GM12878 (cell line): ENCODE results near the gene NOVA1. TPM values are rescaled to one million over a fixed set of nuclear protein-coding genes. Genes with fewer than 3 reads are reported as not detected.

Source experiments
- ATAC-seq: fragments of 200-7000 bp; cut with Tn5 transposase; 3 replicates; pipeline ENCODE4 v1.9.1; 2020; ENCODE audit warnings: mild to moderate bottlenecking, moderate library complexity
- BruUV-seq: library from RNA; stranded (reverse); fragments of 400-500 nt; replicated peaks from 2 replicates; lab custom pipeline; 2021; lab: Mats Ljungman, UMichigan
- CTCF ChIA-PET: fragments of 300-600 bp; sonication (Branson Sonifier 250); formaldehyde crosslinking; extraction: SDS; loops from one replicate; lab custom pipeline; 2021; ENCODE audit warnings: inconsistent platforms; lab: Yijun Ruan, JAX
- POLR2A ChIA-PET: fragments of 350-600 bp; formaldehyde crosslinking; extraction: SDS; loops from one replicate; lab custom pipeline; 2021; ENCODE audit warnings: inconsistent platforms; lab: Charles Lee
- RAD21 ChIA-PET: fragments of 300-600 bp; sonication (Branson Sonifier 250); formaldehyde crosslinking; loops from one replicate; lab custom pipeline; 2023; ENCODE audit warnings: antibody characterized with exemption; ENCODE audit not compliant: unreplicated experiment; lab: Charles Lee
- SMC1A ChIA-PET: fragments of 300-600 bp; sonication (Branson Sonifier 250); formaldehyde crosslinking; loops from one replicate; lab custom pipeline; 2023; ENCODE audit not compliant: unreplicated experiment, uncharacterized antibody; lab: Charles Lee
- DNase-seq: peaks from one replicate; pipeline ENCODE4 v3.0.0-alpha.2; 2011; ENCODE audit warnings: low read depth, low spot score
- FAIRE-seq: peaks from 3 replicates; lab custom pipeline; 2011; peaks lifted over from hg19 to GRCh38; lab: Jason Lieb, UNC
- H2AFZ ChIP-seq: 2 replicates; pipeline ENCODE4 v1.6.0; 2011; ENCODE audit warnings: low read depth, low read length, control low read depth; ENCODE audit not compliant: control insufficient read depth
- H3K27ac ChIP-seq: 2 replicates; pipeline ENCODE4 v1.5.1; 2011; ENCODE audit warnings: control low read depth; ENCODE audit not compliant: control insufficient read depth, insufficient read depth
- H3K27me3 ChIP-seq, 2 experiments: replicated peaks in 1 of 2; 2 replicates each; pipeline versions ENCODE4 v1.6.0 to v1.6.1; 2011; ENCODE audit warnings: low read length in 1 of 2; ENCODE audit not compliant: control insufficient read depth in 2 of 2, insufficient read depth in 2 of 2
- H3K36me3 ChIP-seq, 2 experiments: 2 replicates each; pipeline ENCODE4 v1.5.1; 2011; ENCODE audit warnings: low read length in 1 of 2; ENCODE audit not compliant: control insufficient read depth in 2 of 2, insufficient read depth in 2 of 2
- H3K4me1 ChIP-seq: 2 replicates; pipeline ENCODE4 v1.6.1; 2011; ENCODE audit warnings: mild to moderate bottlenecking, low read length, moderate library complexity, mixed read lengths; ENCODE audit not compliant: control insufficient read depth, insufficient read depth
- H3K4me2 ChIP-seq: 2 replicates; pipeline ENCODE4 v1.6.0; 2011; ENCODE audit warnings: control low read depth; ENCODE audit not compliant: control insufficient read depth, insufficient read depth
- H3K4me3 ChIP-seq: fragments of 200-600 bp; sonication (generic); 2 replicates; pipeline ENCODE4 v1.5.1; 2016
- H3K79me2 ChIP-seq: 2 replicates; pipeline ENCODE4 v1.6.0; 2011; ENCODE audit warnings: low read length; ENCODE audit not compliant: control insufficient read depth, insufficient read depth
- H3K9ac ChIP-seq: 2 replicates; pipeline ENCODE4 v1.8.0; 2011; ENCODE audit warnings: low read length, control low read depth, mixed read lengths; ENCODE audit not compliant: control insufficient read depth, insufficient read depth
- H3K9me3 ChIP-seq: replicated peaks from 3 replicates; pipeline ENCODE4 v1.5.1; 2011; ENCODE audit warnings: mild to moderate bottlenecking, low read length; ENCODE audit not compliant: control insufficient read depth, insufficient read depth
- H4K20me1 ChIP-seq: 2 replicates; pipeline ENCODE4 v1.6.0; 2011; ENCODE audit not compliant: control insufficient read depth, insufficient read depth
- BMI1 ChIP-seq: fragments of 450-650 bp; IDR thresholded peaks from 2 replicates; pipeline ENCODE4 v1.6.1; 2016; ENCODE audit warnings: mild to moderate bottlenecking, moderate library complexity, borderline replicate concordance
- CBX3 ChIP-seq: fragments of 200-600 bp; sonication (generic); IDR thresholded peaks from 2 replicates; pipeline ENCODE4 v1.6.1; 2016; ENCODE audit warnings: low read depth, borderline replicate concordance
- CEBPB ChIP-seq, 2 experiments: fragments of 150-350 bp in 1 of 2; IDR thresholded peaks; 2 replicates each; pipeline ENCODE4 v1.6.1; 2012 to 2014; ENCODE audit warnings: low read depth in 2 of 2, low read length in 2 of 2, borderline replicate concordance in 1 of 2, inconsistent platforms in 1 of 2
- ELK1 ChIP-seq: IDR thresholded peaks from 2 replicates; pipeline ENCODE4 v1.6.1; 2012; ENCODE audit warnings: low read depth, low read length, improper control_type of control experiment
- HSF1 ChIP-seq: fragments of 150-350 bp; IDR thresholded peaks from 2 replicates; pipeline ENCODE4 v1.6.1; 2014; ENCODE audit warnings: mild to moderate bottlenecking, low read depth, low read length
- IKZF1 ChIP-seq: fragments of 450-650 bp; conservative IDR thresholded peaks from 2 replicates; pipeline ENCODE4 v1.6.1; 2017; ENCODE audit warnings: antibody characterized with exemption, mild to moderate bottlenecking
- MTA2 ChIP-seq: fragments of 450-650 bp; IDR thresholded peaks from 2 replicates; pipeline ENCODE4 v1.6.1; 2016; ENCODE audit warnings: low read depth, mild to moderate bottlenecking, moderate library complexity
- MXI1 ChIP-seq: fragments of 150-350 bp; IDR thresholded peaks from 2 replicates; pipeline ENCODE4 v1.6.1; 2011; ENCODE audit warnings: low read depth, mild to moderate bottlenecking, inconsistent platforms, low read length, improper control_type of control experiment
- MYB ChIP-seq: fragments of 150-350 bp; IDR thresholded peaks from 2 replicates; pipeline ENCODE4 v1.6.1; 2014; ENCODE audit warnings: mild to moderate bottlenecking, low read depth, low read length, borderline replicate concordance
- PAX5 ChIP-seq: IDR thresholded peaks from 2 replicates; pipeline ENCODE4 v1.6.1; 2011; ENCODE audit warnings: low read depth, low read length, borderline replicate concordance
- PML ChIP-seq: IDR thresholded peaks from 2 replicates; pipeline ENCODE4 v1.6.1; 2012; ENCODE audit warnings: low read length, inconsistent platforms
- POLR2A ChIP-seq: IDR thresholded peaks from 2 replicates; pipeline ENCODE4 v1.6.1; 2011; ENCODE audit warnings: low read depth, mild to moderate bottlenecking, low read length
- RBBP5 ChIP-seq: fragments of 200-600 bp; sonication (generic); conservative IDR thresholded peaks from 2 replicates; pipeline ENCODE4 v1.6.1; 2016
- SRF ChIP-seq, 2 experiments: IDR thresholded peaks; 2 replicates each; pipeline ENCODE4 v1.6.1; 2011; ENCODE audit warnings: low read depth in 2 of 2, low read length in 2 of 2, mild to moderate bottlenecking in 1 of 2, moderate library complexity in 1 of 2
- STAT3 ChIP-seq: IDR thresholded peaks from 2 replicates; pipeline ENCODE4 v1.6.1; 2011; ENCODE audit warnings: low read depth, low read length, improper control_type of control experiment
- YY1 ChIP-seq: IDR thresholded peaks from 2 replicates; pipeline ENCODE4 v1.6.1; 2011; ENCODE audit warnings: low read depth, mild to moderate bottlenecking, low read length
- ZNF207 ChIP-seq: fragments of 450-650 bp; IDR thresholded peaks from 2 replicates; pipeline ENCODE4 v1.6.1; 2014; ENCODE audit warnings: antibody characterized with exemption, mild to moderate bottlenecking, borderline replicate concordance
- ZZZ3 ChIP-seq: IDR thresholded peaks from 2 replicates; pipeline ENCODE4 v1.6.1; 2011; ENCODE audit warnings: low read depth; ENCODE audit not compliant: control insufficient read depth, insufficient read length
- WGBS: methylation state at CpG from one replicate; pipeline ENCODE4 v1.1.6; 2016; ENCODE audit warnings: low lambda C conversion rate; ENCODE audit not compliant: insufficient replicate concordance, insufficient coverage; ENCODE audit errors: missing lambda C conversion rate; 5-methylcytosine and 5-hydroxymethylcytosine counted together
- in situ Hi-C: fragments of 300-500 bp; cut with MboI; formaldehyde crosslinking; loops from 9 replicates; pipeline ENCODE4 v1.14.3; 2018; ENCODE audit warnings: mixed read lengths
- intact Hi-C: fragments of 100-400 bp; cut with micrococcal nuclease; formaldehyde crosslinking; loops from one replicate; pipeline ENCODE4 v1.14.2; 2022; ENCODE audit not compliant: unreplicated experiment
- polyA plus RNA-seq, 11 experiments: library from polyadenylated mRNA; depleted of rRNA in 4 of 11; unstranded in 6 of 11; stranded (reverse) in 5 of 11; fragments of >200 nt; fragmentation: Nextera tagmentation in 4 of 11; fragmentation: Illumina TruSeq in 1 of 11; extraction: Ambion mirVana in 4 of 11; extraction: Trizol in 1 of 11; gene quantifications; 1 replicate in 1 of 11; 2 replicates in 10 of 11; pipeline versions ENCODE4 v1.2.1 to v1.2.3, GENCODE V29; 2011 to 2016; ENCODE audit warnings: inconsistent platforms in 2 of 11, missing spikeins in 2 of 11, low read depth in 1 of 11
- total RNA-seq, 4 experiments: library from RNA; depleted of rRNA in 3 of 4; stranded (reverse); fragments of >200 nt in 3 of 4; fragmentation: Illumina TruSeq in 1 of 4; extraction: Trizol in 1 of 4; gene quantifications; 2 replicates each; pipeline versions ENCODE4 v1.2.1 to v1.2.3, GENCODE V29; 2013 to 2021
- TF ChIP-seq, protein P1 (sequence below): IDR thresholded peaks from 2 replicates; pipeline ENCODE4 v1.6.1; 2011; ENCODE audit warnings: low read depth, mild to moderate bottlenecking, low read length, moderate library complexity, borderline replicate concordance; ENCODE audit errors: extremely low read depth
- TF ChIP-seq, protein P2 (sequence below): fragments of 450-650 bp; IDR thresholded peaks from 2 replicates; pipeline ENCODE4 v1.6.1; 2014; ENCODE audit warnings: mild to moderate bottlenecking

NOVA1 gene
- total and polyA plus RNA-seq, 10 of the 15 experiments (the other 5 are each of a cell fraction or from before 2014, with no cell fraction given): 0.05 to 0.41 TPM; not detected in 8

GRCh38 chr14:26606729-26607312 lies 9.0 kb upstream of the NOVA1 start (continued):
- TF ChIP-seq, protein P1, sequence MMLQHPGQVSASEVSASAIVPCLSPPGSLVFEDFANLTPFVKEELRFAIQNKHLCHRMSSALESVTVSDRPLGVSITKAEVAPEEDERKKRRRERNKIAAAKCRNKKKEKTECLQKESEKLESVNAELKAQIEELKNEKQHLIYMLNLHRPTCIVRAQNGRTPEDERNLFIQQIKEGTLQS: no peak
- TF ChIP-seq IKZF1 (no peak), HSF1 (no peak), ZNF207 (no peak)
- TF ChIP-seq, all 136 proteins: peak for 0

DNA sequence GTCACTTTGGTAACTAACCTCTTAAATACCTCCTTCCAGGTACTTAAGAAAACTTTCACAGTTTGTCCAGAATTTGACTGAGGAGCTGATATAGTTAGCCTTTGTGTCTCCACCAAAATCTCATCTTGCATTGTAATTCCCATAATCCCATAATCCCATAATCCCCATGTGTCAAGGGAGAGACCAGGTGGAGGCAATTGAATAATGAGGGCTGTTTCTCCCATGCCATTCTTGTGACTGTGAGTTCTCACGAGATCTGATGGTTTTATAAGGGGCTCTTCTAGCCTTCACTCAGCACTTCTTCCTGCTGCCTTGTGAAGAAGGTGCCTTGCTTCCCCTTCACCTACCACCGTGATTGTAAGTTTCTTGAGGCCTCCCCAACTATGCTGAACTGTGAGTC lies 7.8 kb upstream of the NOVA1 start:
- Histone ChIP-seq H3K9ac (no peak overlapping the region), H3K4me3 (no peak overlapping the region), H3K4me1 (no peaks in the 10 kb centered on the region), H3K27ac (no peak overlapping the region), H2AFZ (no peak overlapping the region), H3K4me2 (no peak overlapping the region), H3K79me2 (no peaks in the 10 kb centered on the region), H3K9me3 (no peaks in the 10 kb centered on the region), H3K27me3 (no peaks in the 10 kb centered on the region), H3K36me3 (no peaks in the 10 kb centered on the region), H4K20me1 (no peaks in the 10 kb centered on the region)
- FAIRE-seq (no peak), ATAC-seq (no peak), DNase-seq (no peak)
- POLR2A ChIA-PET: no interaction called here
- BruUV-seq: no TSS peak
- RAD21 ChIA-PET: no interaction called here
- CTCF ChIA-PET: no interaction called here
- in situ Hi-C loops: no loop called here
- intact Hi-C loops: no loop called here
- 5% methylated on average over 2 of the region's 2 CpGs for WGBS
- SMC1A ChIA-PET: interaction anchor here (0.9 kb wide), 1 partner anchor 87 kb away, joined by 3 read pairs; no protein-coding TSS in a partner anchor
- TF ChIP-seq IKZF1 (no peak), CEBPB (IDR thresholded peaks at IDR 0.05; ENCODE audit: borderline replicate concordance in 1 of 2, low read depth in 2 of 2, low read length in 2 of 2) (no peak), MXI1 (no peak), BMI1 (no peak), MTA2 (no peak), YY1 (no peak), MYB (no peak), ELK1 (no peak), POLR2A (no peak), PML (no peak), ZZZ3 (no peak), CBX3 (no peak), RBBP5 (no peak), SRF (IDR thresholded peaks at IDR 0.05; ENCODE audit: low read depth in 2 of 2, low read length in 2 of 2) (no peak), STAT3 (no peak), PAX5 (no peak)
- TF ChIP-seq, protein P2, sequence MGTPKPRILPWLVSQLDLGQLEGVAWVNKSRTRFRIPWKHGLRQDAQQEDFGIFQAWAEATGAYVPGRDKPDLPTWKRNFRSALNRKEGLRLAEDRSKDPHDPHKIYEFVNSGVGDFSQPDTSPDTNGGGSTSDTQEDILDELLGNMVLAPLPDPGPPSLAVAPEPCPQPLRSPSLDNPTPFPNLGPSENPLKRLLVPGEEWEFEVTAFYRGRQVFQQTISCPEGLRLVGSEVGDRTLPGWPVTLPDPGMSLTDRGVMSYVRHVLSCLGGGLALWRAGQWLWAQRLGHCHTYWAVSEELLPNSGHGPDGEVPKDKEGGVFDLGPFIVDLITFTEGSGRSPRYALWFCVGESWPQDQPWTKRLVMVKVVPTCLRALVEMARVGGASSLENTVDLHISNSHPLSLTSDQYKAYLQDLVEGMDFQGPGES: no peak
